ENCODE data around the gene SMYD3.

GRCh38 chr1:246513619-246514343 is 6.7 kb upstream of the SMYD3 start:
- no peak for TF ChIP-seq CEBPB (IDR thresholded peaks at IDR 0.05)
- no peak for TF ChIP-seq USF2 (IDR thresholded peaks at IDR 0.05)
- no peak for TF ChIP-seq SMC3 (IDR thresholded peaks at IDR 0.05)
- TF ChIP-seq CTCF (IDR thresholded peaks at IDR 0.05): no peak
- TF ChIP-seq POLR2AphosphoS2 (conservative IDR thresholded peaks at IDR 0.05; ENCODE audit: low read length): no peak
- TF ChIP-seq MYC (IDR thresholded peaks at IDR 0.05; ENCODE audit: borderline replicate concordance, low read length): no peak
- no peak for TF ChIP-seq ATOH8 (CRISPR knock-in tag; IDR thresholded peaks at IDR 0.05; ENCODE audit: low read depth)
